WTC11 (cell line): ENCODE measurements around the gene CHST11. TPM values are rescaled to one million over a fixed set of nuclear protein-coding genes. Genes with fewer than 3 reads are reported as not detected.

Experiments used
- ATAC-seq: fragments of 200-7000 bp; cut with Tn5 transposase; 2 replicates; pipeline ENCODE4 v1.10.0; 2021; ENCODE audit warnings: mild to moderate bottlenecking, moderate library complexity
- CTCF ChIA-PET: fragments of 300-600 bp; sonication (Branson Sonifier 250); formaldehyde crosslinking; loops from one replicate; lab custom pipeline; 2021; ENCODE audit warnings: antibody characterized with exemption; lab: Charles Lee
- POLR2A ChIA-PET: fragments of 350-600 bp; sonication (Branson Sonifier 250); formaldehyde crosslinking; loops from one replicate; lab custom pipeline; 2021; ENCODE audit warnings: antibody characterized with exemption; lab: Charles Lee
- DNase-seq: peaks from one replicate; pipeline ENCODE4 v3.0.0; 2021; ENCODE audit warnings: low spot score
- H3K27ac Mint-ChIP-seq: 2 replicates; pipeline ENCODE4 v1.8.0; 2021; ENCODE audit warnings: mixed read lengths
- H3K27me3 Mint-ChIP-seq: 2 replicates; pipeline ENCODE4 v1.8.0; 2021; ENCODE audit warnings: low read depth, mild to moderate bottlenecking, moderate library complexity, mixed read lengths
- H3K36me3 Mint-ChIP-seq: 2 replicates; pipeline ENCODE4 v1.8.0; 2021; ENCODE audit warnings: mixed read lengths
- H3K4me1 Mint-ChIP-seq: 2 replicates; pipeline ENCODE4 v1.8.0; 2022; ENCODE audit warnings: mixed read lengths
- H3K4me3 Mint-ChIP-seq: 2 replicates; pipeline ENCODE4 v1.8.0; 2021; ENCODE audit warnings: mild to moderate bottlenecking, moderate library complexity, mixed read lengths
- H3K9me3 Mint-ChIP-seq: 2 replicates; pipeline ENCODE4 v1.8.0; 2021; ENCODE audit warnings: mixed read lengths
- CBFB ChIP-seq: sonication (generic); formaldehyde crosslinking; IDR thresholded peaks from 2 replicates; pipeline ENCODE4 v1.8.1; 2022; ENCODE audit warnings: mild to moderate bottlenecking, low read depth, missing genetic modification reagents
- E2F1 ChIP-seq: sonication (generic); formaldehyde crosslinking; IDR thresholded peaks from 2 replicates; pipeline ENCODE4 v1.8.0; 2022; ENCODE audit warnings: mild to moderate bottlenecking, missing genetic modification reagents
- ERG ChIP-seq: fragments of 250-450 bp; sonication (Bioruptor Pico); IDR thresholded peaks from 2 replicates; pipeline ENCODE4 v1.8.0; 2021; ENCODE audit warnings: mild to moderate bottlenecking
- SP1 ChIP-seq: sonication (generic); formaldehyde crosslinking; conservative IDR thresholded peaks from 2 replicates; pipeline ENCODE4 v1.8.1; 2022; ENCODE audit warnings: missing genetic modification reagents
- ZNF232 ChIP-seq: sonication (generic); formaldehyde crosslinking; IDR thresholded peaks from 2 replicates; pipeline ENCODE4 v1.8.0; 2022; ENCODE audit warnings: mild to moderate bottlenecking, missing genetic modification reagents
- ZNF423 ChIP-seq: fragments of 250-450 bp; sonication (Bioruptor Pico); IDR thresholded peaks from 2 replicates; pipeline ENCODE4 v2.1.2; 2022; ENCODE audit warnings: mild to moderate bottlenecking, moderate library complexity
- ZNF425 ChIP-seq: fragments of 250-450 bp; sonication (Bioruptor Pico); conservative IDR thresholded peaks from 2 replicates; pipeline ENCODE4 v1.9.0; 2021; ENCODE audit warnings: mild to moderate bottlenecking
- ZNF512 ChIP-seq: sonication (generic); formaldehyde crosslinking; IDR thresholded peaks from 2 replicates; pipeline ENCODE4 v1.8.1; 2022; ENCODE audit warnings: missing genetic modification reagents, borderline replicate concordance
- total RNA-seq: library from RNA; stranded (reverse); gene quantifications from 3 replicates; pipeline ENCODE4 v1.2.3, GENCODE V29; 2021
- TF ChIP-seq, protein P1 (sequence below): sonication (generic); formaldehyde crosslinking; IDR thresholded peaks from 2 replicates; pipeline ENCODE4 v1.8.0; 2023; ENCODE audit warnings: missing genetic modification reagents, mild to moderate bottlenecking, borderline replicate concordance
- TF ChIP-seq, protein P2 (sequence below): sonication (generic); formaldehyde crosslinking; IDR thresholded peaks from 2 replicates; pipeline ENCODE4 v1.8.1; 2023; ENCODE audit warnings: mild to moderate bottlenecking, missing genetic modification reagents, borderline replicate concordance

The CHST11 gene
- total RNA-seq, 1 experiment from 2014 or later: 24.2 TPM

DNA sequence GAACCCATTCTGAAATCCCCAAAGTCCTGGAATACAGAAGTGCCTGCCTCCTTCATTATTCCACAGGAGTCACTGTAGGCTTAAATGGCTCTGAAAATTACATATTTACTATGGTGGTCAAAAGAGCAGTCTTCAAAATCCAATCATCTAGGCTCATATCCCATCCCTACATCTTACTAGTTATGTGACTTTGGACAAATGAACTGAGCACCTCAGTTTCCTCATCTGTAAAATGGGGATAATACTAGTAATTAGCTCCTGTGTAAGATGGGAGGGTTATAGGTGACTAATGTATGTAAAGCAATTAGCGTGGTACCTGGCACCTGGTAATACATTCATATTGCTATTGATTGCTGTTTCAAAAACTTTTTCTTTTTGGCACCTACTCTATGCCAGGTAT, 243.6 kb downstream of the CHST11 start (continued):
- no peak for TF ChIP-seq ZNF512 (CRISPR knock-in tag)
- TF ChIP-seq ZNF232: no peak
- no peak for TF ChIP-seq E2F1 (CRISPR knock-in tag)
- no peak for TF ChIP-seq ZNF423 (CRISPR knock-in tag)
- no peak for TF ChIP-seq ZNF425 (CRISPR knock-in tag)

DNA sequence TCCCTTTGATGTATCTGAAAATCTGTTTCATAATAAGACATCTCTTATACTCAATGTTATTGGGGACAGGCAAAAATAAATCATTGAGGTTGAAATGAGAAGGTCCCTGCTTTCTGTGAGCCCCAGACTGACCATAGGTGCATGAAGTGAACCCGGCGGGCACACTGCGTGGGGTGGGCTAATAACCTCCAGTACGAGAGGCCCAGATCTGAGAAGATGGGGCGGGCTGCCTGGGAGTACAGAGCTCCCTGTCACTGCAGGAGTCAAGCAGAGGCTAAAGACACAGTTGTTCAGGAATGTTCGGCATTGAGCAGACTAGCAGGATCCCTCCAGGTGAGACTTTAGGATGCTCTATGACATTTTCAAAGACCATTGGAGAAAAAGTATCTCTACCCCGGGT, 244.6 kb downstream of the CHST11 start:
- H3K4me3 Mint-ChIP-seq: no peak overlapping the region
- no peaks in the 10 kb centered on the region for H3K36me3 Mint-ChIP-seq
- CTCF ChIA-PET: no interaction called here

More for the DNA sequence above, 244.6 kb downstream of the CHST11 start:
- Mint-ChIP-seq H3K27me3 (no peaks in the 10 kb centered on the region), H3K27ac (no peak overlapping the region), H3K4me1 (peaks cover 38% of the 10 kb centered on the region), H3K9me3 (no peaks in the 10 kb centered on the region)
- no peak for TF ChIP-seq SP1 (CRISPR knock-in tag)
- no peak for TF ChIP-seq CBFB (CRISPR knock-in tag)
- TF ChIP-seq, protein P1, sequence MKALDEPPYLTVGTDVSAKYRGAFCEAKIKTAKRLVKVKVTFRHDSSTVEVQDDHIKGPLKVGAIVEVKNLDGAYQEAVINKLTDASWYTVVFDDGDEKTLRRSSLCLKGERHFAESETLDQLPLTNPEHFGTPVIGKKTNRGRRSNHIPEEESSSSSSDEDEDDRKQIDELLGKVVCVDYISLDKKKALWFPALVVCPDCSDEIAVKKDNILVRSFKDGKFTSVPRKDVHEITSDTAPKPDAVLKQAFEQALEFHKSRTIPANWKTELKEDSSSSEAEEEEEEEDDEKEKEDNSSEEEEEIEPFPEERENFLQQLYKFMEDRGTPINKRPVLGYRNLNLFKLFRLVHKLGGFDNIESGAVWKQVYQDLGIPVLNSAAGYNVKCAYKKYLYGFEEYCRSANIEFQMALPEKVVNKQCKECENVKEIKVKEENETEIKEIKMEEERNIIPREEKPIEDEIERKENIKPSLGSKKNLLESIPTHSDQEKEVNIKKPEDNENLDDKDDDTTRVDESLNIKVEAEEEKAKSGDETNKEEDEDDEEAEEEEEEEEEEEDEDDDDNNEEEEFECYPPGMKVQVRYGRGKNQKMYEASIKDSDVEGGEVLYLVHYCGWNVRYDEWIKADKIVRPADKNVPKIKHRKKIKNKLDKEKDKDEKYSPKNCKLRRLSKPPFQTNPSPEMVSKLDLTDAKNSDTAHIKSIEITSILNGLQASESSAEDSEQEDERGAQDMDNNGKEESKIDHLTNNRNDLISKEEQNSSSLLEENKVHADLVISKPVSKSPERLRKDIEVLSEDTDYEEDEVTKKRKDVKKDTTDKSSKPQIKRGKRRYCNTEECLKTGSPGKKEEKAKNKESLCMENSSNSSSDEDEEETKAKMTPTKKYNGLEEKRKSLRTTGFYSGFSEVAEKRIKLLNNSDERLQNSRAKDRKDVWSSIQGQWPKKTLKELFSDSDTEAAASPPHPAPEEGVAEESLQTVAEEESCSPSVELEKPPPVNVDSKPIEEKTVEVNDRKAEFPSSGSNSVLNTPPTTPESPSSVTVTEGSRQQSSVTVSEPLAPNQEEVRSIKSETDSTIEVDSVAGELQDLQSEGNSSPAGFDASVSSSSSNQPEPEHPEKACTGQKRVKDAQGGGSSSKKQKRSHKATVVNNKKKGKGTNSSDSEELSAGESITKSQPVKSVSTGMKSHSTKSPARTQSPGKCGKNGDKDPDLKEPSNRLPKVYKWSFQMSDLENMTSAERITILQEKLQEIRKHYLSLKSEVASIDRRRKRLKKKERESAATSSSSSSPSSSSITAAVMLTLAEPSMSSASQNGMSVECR: no peak
- no peak for TF ChIP-seq ERG (CRISPR knock-in tag)
- TF ChIP-seq, protein P2, sequence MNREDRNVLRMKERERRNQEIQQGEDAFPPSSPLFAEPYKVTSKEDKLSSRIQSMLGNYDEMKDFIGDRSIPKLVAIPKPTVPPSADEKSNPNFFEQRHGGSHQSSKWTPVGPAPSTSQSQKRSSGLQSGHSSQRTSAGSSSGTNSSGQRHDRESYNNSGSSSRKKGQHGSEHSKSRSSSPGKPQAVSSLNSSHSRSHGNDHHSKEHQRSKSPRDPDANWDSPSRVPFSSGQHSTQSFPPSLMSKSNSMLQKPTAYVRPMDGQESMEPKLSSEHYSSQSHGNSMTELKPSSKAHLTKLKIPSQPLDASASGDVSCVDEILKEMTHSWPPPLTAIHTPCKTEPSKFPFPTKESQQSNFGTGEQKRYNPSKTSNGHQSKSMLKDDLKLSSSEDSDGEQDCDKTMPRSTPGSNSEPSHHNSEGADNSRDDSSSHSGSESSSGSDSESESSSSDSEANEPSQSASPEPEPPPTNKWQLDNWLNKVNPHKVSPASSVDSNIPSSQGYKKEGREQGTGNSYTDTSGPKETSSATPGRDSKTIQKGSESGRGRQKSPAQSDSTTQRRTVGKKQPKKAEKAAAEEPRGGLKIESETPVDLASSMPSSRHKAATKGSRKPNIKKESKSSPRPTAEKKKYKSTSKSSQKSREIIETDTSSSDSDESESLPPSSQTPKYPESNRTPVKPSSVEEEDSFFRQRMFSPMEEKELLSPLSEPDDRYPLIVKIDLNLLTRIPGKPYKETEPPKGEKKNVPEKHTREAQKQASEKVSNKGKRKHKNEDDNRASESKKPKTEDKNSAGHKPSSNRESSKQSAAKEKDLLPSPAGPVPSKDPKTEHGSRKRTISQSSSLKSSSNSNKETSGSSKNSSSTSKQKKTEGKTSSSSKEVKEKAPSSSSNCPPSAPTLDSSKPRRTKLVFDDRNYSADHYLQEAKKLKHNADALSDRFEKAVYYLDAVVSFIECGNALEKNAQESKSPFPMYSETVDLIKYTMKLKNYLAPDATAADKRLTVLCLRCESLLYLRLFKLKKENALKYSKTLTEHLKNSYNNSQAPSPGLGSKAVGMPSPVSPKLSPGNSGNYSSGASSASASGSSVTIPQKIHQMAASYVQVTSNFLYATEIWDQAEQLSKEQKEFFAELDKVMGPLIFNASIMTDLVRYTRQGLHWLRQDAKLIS (CRISPR knock-in tag): no peak
- no peak for DNase-seq
- POLR2A ChIA-PET: no interaction called here
- no peak for ATAC-seq
